AG08395 (cell line): ENCODE data around the gene DAZL.

Experiments
- DNase-seq: peaks from one replicate; pipeline ENCODE4 v3.0.0; 2012; ENCODE audit warnings: mixed read lengths, low spot score

The DAZL gene

DNA sequence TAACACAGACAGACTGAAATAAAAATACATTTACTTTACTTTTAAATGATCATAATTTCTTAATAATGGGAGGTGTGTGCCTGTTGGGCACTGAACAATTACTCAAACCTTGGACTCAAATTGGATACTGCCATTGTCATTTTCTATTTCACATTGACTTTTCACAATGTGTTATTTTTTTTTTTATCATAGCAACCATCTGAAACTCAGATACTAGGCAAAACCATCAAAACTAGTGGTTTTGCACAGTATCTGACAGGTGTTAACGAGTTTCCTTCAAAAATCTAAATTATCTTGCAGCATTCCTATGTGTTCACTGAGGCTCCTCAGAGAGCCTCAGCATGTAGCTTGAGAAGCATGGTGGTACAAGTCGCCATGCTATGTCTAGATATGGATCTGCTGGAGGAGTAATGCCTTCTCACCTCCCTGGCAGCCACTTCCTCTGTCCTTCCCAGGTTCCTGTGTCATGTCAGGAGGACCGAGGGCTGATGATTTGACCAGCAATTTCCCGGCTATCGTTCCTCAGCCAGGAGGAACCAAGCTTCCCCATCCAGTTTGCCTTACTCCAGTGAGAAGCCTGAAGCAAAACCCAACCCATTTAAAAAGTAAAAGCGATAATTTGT lies 61.9 kb downstream of the DAZL start:
- DNase-seq: no peak

DNA sequence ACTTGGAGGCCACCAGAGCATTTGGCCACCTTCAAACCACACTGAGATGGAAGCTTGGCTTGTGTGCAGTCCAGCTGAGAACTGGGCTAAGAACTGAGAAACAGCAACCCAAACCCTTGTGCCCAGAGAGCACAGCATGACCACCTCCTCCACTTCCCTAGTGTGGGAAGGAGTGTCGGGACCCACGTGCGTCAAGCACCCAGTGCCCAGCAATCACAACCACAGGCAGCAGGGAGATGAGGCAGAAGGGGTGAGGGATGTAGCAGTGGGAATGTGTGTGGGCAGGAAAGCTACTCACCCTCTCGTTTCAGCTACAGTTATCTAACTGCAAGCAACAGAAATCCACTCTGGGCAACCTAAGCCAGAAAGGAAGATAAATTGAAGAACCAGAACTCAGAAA lies 66.7 kb downstream of the DAZL start:
- DNase-seq: no peak

- DNase-seq: no peak
Observed at GRCh38 chr3:16536996-16537395, 68.2 kb downstream of the DAZL start.
